ENCODE results near the gene ZNF385B. TPM values are rescaled to one million over a fixed set of nuclear protein-coding genes. Genes with fewer than 3 reads are reported as not detected.

Gene ZNF385B
- total RNA-seq, 1 donor from 2014 or later, result not detected

DNA sequence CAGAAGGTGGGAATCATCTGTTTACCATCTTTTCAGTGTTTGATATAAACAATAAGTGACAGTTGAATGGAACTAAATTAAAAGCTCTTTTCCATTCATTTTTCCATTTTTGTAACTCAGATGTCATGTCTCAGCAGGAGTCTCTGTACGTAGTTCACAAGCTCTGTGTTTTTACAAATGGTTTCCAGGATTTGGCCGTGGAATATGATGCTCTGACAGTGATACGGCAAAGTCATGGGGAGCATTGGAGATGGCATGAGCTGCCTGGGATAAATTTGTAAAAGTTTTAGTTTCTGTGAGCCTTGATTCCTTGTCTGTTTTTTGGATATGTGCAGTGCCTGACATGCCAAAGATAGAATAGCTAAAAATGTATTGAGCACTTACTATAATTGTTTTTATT lies 428.7 kb downstream of the ZNF385B start:
- no peak for DNase-seq

DNA sequence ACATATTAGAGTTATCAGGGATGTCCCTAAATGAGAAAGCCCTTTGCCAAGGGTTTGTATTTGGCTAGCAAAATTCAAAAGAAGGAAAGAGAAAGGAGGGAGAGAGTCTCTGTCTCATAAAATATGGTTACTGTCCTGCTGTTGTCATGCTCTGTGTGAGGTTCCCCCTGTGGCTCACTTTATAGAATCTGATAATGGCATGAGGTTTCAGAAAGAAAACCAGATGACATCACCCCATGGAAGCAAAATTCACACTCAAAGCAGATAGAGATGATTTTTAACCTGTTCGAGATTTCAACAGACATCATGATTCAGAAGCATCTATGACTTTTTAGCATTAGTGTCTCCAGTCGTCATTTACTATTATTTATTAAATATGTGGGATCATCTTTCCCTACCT lies 431.8 kb downstream of the ZNF385B start:
- no peak for DNase-seq

DNA sequence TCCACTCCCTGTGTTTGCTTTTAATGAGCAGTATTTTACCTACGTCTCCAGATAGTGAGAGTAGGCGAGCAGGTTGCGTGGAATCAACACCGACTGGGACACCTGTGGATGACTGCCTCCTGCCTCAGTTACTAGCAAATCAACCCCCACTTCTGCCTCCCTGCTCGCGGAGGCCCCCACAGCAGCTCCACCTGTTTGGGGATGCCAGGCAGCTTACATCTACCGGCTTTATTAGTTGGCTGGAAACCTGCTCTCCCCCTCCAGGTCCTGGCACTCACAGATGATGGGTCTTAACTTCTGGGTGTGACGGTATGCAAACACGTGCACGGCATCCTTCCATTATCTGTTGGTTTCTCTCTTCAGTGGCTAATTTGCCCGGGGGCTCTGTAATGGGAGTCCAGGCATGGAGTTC lies 432.3 kb downstream of the ZNF385B start:
- DNase-seq, result no peak

DNA sequence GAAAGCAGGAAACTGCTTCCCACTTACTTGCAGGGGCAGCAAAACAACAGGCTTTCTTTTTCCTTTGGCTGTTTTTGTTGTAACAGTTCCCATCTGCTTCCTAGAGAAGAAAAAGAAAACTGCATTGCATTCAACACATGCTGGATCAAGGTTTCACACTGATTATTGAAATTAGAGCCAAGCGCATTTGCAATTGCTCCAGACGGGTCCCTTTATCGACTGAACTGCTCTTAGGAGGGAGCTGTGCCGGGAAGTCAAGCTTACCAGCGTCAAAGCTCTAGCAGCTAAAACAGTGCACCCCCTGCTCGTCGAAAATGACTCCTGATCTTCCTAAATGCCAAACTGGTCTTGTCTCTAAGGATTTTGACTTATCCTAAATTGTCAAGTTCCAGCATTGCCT lies 432.8 kb downstream of the ZNF385B start:
- DNase-seq, result peak; percentile 17

DNA sequence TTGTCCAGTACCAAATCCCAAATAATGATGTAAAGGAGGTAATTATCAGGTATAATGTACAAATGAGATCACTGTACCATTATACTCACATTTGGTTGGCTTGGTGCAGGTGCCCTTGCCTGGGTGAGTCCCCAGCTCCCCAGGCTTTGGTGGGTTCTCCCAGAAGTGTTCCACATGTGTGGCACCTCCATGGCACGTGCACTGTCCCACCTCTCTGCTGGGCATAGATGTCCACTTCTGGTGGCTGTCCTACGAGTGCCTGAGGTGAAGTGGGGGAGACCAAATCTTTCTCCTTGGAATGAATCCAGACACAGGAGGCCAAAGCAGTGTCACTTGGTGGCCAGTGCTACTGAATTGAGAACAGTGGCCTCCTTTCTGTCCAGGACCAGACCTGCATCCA lies 434.3 kb downstream of the ZNF385B start:
- no peak for DNase-seq

DNA sequence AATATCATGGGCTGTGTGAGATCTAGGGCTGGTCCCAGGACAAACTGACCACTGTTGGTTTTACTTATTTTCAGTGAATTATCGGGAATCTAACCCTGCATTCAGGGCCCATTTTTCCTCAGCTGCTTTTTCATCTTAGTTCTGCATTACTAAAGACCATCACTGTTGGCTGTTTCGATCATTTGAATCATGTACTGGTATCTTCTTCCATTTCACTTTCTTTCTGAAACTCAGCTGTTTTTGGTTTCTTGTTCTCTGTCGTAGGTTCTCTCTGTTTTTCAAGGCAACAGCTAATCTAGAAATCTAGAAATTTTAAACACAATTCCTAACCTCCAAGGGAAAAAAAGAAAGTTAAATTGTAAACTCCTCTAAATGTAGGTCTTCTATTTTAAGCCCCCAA lies 436.8 kb downstream of the ZNF385B start:
- DNase-seq, result no peak

DNA sequence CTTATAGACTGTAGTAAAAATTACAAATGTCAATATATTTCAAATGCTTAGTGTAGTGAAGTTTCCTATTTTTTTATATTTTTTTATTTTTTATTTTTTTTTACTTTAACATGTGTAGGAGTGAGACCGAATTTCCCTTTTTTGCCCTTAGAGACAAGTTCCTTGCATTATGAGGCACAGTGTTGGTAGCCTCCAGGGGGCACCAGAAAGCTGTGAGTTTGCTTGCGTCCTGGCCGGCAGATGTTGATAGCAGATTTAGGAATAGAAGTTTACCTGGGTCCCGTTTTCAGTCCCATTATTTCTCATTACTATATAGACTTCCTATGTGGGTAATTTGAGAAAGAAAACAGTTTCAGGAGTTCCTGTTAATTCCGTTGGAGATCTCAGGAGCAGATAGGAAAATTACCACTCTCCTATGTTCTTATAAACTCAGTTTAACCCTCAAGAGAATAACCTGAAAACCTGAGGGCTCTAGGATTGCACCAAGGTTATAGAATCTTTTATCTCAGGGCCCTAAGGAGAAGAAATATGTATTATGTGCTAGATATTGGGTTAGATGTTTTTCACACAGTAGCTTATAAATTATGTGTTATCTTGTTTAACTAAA lies 439.3 kb downstream of the ZNF385B start:
- DNase-seq, result peak; percentile 82

DNA sequence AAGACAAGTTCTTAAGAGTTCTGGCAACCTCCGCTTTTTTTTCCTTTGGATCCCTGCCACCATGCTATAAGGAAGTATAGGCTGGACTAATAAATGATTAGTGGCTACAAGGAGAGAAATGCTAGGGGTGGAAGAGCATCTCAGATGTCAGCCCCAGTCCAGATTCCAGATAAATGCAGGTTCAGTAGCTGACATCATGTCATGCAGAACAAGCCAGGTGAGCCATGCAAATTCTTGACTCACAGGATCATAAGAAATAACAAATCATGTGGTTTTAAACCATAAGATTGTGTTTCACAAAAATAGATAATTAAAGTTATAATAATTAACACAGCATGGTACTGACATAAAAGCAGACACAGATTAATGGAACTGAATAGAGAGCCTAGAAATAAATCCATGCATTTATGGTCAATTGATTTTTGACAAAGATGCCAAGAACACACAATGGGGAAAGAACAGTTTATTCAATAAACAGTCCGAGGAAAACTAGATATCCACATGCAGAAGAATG lies 443.9 kb downstream of the ZNF385B start:
- DNase-seq, result no peak

DNA sequence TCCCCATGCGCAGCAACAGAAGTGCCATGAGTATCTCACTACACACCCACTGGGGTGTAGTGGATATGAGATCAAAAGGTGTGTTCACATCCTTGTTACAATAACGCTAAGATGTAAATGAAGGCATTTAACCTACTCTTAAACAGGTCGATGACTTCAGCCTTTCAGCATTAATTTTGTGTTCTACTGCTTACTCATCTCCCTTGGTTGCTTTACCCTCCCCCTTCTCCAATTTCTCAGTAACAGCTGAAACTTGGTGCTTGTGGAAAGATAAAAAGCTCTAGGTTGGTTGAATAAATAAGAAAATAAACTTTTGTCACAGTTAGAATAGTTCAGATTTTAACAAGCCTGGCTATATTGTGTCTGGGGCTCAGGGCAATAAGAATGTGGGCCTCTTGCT lies 449.3 kb downstream of the ZNF385B start:
- DNase-seq, result no peak

DNA sequence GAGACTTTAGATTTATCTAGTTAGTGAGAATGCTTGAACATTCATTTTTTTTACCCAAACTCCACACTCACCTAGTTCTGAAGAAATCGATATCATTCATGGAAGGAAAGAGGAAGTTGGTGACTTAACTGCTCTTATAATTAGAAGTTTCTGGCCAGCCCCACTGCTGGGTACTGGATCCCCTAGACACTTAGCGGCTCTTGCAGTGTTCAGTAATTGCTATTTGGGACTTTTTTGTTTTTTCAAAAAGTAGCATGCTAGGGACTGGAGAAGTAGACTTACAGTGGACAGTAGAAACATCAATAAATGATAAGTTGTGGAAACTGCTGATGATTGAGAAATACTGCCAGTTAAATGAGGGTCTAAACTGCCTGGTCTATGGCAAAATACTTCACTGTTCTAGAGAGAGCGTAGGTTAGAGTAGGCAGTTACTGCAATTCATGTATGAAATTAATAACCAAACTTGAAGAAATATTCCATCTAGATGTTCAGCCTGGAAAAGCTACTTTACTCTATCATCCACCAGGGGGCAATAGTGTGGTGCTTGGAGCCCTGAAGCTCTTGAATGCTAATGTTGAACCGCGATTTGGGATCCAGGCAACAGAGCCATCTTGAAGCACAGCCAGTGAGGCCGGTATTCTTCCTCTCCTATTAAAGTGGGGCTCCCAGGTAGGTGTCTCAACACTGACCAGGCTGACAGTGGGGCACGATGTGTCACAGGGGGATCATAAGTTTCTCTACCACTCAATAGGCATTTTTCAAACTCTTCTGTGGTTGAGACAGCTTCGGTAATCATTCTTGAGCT lies 450.7 kb downstream of the ZNF385B start:
- DNase-seq, result peak; percentile 80

DNA sequence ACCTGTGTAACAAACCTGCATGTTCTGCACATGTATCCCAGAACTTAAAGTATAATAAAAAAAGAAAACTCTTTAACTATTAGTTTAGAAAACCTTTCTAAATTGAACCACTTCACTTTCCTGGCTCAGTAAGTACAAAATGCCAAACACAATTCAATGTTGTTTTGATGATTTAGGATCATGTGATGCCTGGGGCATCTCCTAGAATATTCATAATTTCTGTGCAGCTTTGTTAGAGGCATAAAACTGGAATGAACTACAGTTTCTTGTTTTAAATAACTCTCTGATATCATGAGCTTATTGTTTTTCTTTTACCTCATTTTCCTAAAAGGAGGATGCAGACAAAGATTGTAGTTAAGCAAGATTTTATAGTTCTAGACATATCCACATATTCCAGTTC lies 457.8 kb downstream of the ZNF385B start:
- no peak for DNase-seq

DNA sequence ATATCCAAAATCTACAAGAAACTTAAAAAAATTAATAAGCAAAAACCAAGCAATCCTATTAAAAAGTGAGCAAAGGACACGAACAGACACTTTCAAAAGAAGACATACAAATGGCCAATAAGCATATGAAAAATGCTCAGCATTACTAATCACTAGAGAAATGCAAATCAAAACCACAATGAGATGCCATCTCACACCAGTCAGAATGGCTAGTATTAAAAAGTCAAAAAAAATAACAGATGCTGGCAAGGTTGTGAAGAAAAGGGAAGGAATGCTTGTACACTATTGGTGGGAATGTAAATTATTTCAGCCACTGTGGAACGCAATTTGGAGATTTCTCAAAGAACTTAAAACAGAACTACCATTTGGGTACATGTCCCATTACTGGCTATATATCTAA lies 467.9 kb downstream of the ZNF385B start:
- no peak for DNase-seq

Other genes starting within 250 kb of the ZNF385B start
- gene CWC22, start 145.7 kb upstream of the ZNF385B start, total RNA-seq, result 17.0 and 24.0 TPM in 2 replicates

Data from dermis blood vessel endothelial cell (primary cell).